Colonic mucosa (tissue), 4 donors: ENCODE data around the gene LYZL2. TPM values are rescaled to one million over a fixed set of nuclear protein-coding genes. Genes with fewer than 3 reads are reported as not detected.
"Not testable (repeated sequence)": the region's sequence is repeated elsewhere in the genome, so short reads cannot be mapped to it uniquely, and the experiment has no call there.

Experiments
- DNase-seq: peaks from one replicate; pipeline ENCODE4 v3.0.0-alpha.2; 2020
- H3K27ac ChIP-seq: fragments of 200-600 bp; one replicate; pipeline ENCODE4 v1.8.0; 2021
- H3K27me3 ChIP-seq: fragments of 200-600 bp; one replicate; pipeline ENCODE4 v1.8.0; 2021
- H3K36me3 ChIP-seq: fragments of 200-600 bp; one replicate; pipeline ENCODE4 v1.8.0; 2021
- H3K4me1 ChIP-seq: fragments of 200-600 bp; one replicate; pipeline ENCODE4 v1.8.0; 2021; ENCODE audit warnings: mild to moderate bottlenecking
- H3K4me3 ChIP-seq: fragments of 200-600 bp; one replicate; pipeline ENCODE4 v1.8.0; 2021
- H3K9ac ChIP-seq, 2 donors: one replicate each; pipeline ENCODE4 v1.7.0; 2013; ENCODE audit warnings: control low read depth in 2 of 2, low read depth in 2 of 2, low read length in 2 of 2
- H3K9me3 ChIP-seq: fragments of 200-600 bp; one replicate; pipeline ENCODE4 v1.8.0; 2021
- intact Hi-C: fragments of 100-400 bp; cut with DNase I; formaldehyde crosslinking; loops from one replicate; pipeline ENCODE4 v1.14.1; 2022
- total RNA-seq, 2 donors: library from RNA; stranded (reverse); fragmentation: NEBNext Ultra II Directional in 1 of 2; extraction: Animal tissue kit (Norgen Biotek cat#: 25700) in 1 of 2; gene quantifications; one replicate each; pipeline ENCODE4 v1.2.1, GENCODE V29; 2021
- TF ChIP-seq, protein P1 (sequence below): fragments of 200-600 bp; IDR thresholded peaks from one replicate; pipeline ENCODE4 v1.8.0; 2022; ENCODE audit warnings: antibody characterized with exemption, mild to moderate bottlenecking
- donor health status: healthy.
- donor health status: DM: no; HTN: no; CAD: no.
- donor health status: DM: no; HTN: no; CAD: no.

Gene LYZL2
- total RNA-seq, 2 donors from 2014 or later = not detected

DNA sequence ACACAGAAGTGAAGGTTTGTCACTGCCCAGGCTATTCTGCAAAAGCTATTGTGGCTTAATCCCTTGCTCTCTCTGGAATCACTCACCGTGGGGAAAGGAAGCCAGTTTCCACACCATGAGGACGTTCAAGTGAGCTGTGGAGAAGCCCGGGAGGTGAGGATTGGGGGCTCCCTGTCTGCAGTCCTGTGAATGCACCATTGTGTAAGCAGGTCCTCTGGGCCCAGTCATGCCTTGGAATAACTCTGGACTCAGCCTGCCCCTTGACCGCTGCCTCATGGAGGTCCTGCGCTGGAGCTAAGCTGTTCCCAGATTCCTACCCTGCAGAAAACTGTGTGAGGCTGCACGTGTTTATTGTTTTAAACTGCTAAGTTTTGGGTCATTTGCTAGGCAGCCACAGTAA is 33.5 kb downstream of the LYZL2 start:
- Histone ChIP-seq H3K4me3 (no peak overlapping the region), H3K4me1 (no peaks in the 10 kb centered on the region)
- TF ChIP-seq, protein P1, sequence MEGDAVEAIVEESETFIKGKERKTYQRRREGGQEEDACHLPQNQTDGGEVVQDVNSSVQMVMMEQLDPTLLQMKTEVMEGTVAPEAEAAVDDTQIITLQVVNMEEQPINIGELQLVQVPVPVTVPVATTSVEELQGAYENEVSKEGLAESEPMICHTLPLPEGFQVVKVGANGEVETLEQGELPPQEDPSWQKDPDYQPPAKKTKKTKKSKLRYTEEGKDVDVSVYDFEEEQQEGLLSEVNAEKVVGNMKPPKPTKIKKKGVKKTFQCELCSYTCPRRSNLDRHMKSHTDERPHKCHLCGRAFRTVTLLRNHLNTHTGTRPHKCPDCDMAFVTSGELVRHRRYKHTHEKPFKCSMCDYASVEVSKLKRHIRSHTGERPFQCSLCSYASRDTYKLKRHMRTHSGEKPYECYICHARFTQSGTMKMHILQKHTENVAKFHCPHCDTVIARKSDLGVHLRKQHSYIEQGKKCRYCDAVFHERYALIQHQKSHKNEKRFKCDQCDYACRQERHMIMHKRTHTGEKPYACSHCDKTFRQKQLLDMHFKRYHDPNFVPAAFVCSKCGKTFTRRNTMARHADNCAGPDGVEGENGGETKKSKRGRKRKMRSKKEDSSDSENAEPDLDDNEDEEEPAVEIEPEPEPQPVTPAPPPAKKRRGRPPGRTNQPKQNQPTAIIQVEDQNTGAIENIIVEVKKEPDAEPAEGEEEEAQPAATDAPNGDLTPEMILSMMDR = no peak

DNA sequence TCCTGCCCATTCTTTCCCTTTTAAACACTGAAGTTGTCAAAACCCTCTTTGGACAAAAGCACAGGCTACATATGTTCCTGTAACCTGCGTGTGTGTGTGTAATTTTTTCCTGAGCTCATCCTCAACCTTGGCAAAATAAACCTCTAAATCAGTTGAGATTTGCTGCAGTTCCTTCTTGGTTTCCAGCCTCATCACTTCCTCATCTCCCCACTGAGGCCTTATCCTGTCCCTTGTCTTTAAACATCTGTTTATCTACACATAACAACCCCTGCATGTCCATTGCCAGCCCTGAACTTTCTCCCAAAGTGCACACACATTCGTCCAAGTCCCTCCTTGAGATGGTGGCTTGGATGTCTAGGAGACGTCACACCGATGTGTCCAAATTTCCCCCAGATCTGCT is 35.5 kb downstream of the LYZL2 start:
- no peaks in the 10 kb centered on the region for H3K9me3 ChIP-seq
- TF ChIP-seq, protein P1 = no peak
- H3K9ac ChIP-seq = no peak overlapping the region
- H3K4me3 ChIP-seq = no peak overlapping the region
- no peak overlapping the region for H3K27ac ChIP-seq
- no peaks in the 10 kb centered on the region for H3K4me1 ChIP-seq
- H3K27me3 ChIP-seq = no peaks in the 10 kb centered on the region
- no peak for DNase-seq
- no peaks in the 10 kb centered on the region for H3K36me3 ChIP-seq
- intact Hi-C loops = no loop called here

More for the DNA sequence above, 33.5 kb downstream of the LYZL2 start:
- intact Hi-C loops = no loop called here
- Histone ChIP-seq H3K9me3 (no peaks in the 10 kb centered on the region), H3K36me3 (no peaks in the 10 kb centered on the region), H3K27ac (no peak overlapping the region), H3K27me3 (no peaks in the 10 kb centered on the region), H3K9ac (no peak overlapping the region)
- DNase-seq = no peak

DNA sequence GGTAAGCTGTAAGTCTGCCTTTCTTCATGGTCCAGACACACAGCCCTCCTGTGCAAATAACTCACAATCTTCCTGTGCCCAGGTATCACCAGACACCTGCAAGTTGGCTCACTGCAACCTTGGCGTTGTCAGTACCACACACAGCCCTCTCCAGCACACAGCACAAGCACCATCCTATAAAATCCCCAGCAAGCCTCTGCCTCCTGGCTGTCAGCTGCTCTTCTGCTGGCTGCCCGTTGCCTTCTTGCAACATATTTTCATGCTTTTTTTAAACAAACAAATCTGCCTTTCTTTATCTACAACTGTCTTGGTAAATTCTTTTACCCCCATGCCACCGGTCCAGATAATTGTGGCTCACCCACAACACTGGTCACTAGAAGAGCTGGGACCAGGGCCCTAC is 36.8 kb downstream of the LYZL2 start:
- DNase-seq, H3K4me3 ChIP-seq, intact Hi-C loops, H3K27ac ChIP-seq, H3K9ac ChIP-seq, H3K4me1 ChIP-seq, H3K36me3 ChIP-seq, H3K27me3 ChIP-seq, H3K9me3 ChIP-seq: not testable (repeated sequence)

DNA sequence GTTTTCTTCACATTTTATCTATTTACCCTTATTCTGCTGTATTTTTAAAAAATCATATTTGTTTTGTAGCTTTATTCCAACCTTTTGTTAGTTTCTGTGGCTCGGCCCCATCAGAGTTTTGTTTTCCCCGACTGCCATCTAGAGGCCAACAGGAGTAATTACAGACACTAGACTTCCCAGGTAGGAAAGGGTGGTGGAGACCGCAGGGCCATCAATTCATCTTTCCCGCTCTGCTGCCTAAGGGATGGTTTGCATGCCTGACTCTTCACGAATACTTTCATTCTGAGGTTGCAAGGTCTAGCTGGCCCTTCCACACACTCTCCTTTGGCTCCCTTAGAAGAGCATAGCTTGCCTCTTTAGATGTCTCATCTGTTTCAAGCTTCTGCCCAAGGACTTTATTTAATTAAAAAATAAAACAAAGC is 38.3 kb downstream of the LYZL2 start:
- Histone ChIP-seq H3K27me3 (no peaks in the 10 kb centered on the region), H3K27ac (no peak overlapping the region), H3K36me3 (no peaks in the 10 kb centered on the region), H3K9me3 (no peaks in the 10 kb centered on the region), H3K9ac (no peak overlapping the region), H3K4me3 (no peak overlapping the region), H3K4me1 (peaks cover 4% of the 10 kb centered on the region)
- TF ChIP-seq, protein P1 = peak; percentile 73
- peak; percentile 56 for DNase-seq
- intact Hi-C loops = loop anchor here (2.0 kb wide), 1 partner anchor 198 kb away; no protein-coding TSS in a partner anchor

DNA sequence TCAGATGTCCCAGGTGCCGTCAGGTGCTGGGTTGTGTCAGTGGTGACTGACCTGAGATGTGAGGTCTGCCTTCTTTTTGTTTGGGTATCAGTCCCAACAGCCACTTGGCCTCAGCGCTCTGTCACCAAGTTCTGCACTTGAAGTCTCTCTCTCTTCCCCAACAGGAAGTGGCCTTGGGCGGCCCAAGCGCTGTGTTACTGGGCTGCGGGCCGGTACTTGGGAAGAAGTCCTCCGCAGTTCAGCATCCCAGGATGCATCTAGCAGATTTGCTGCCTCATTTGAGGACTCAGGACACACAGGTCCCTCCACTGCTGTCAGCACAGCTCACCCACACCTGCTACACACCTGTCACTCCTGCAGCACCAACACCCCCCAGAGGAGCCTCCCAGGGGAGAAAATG is 40.1 kb downstream of the LYZL2 start:
- Histone ChIP-seq H3K9me3 (no peaks in the 10 kb centered on the region), H3K9ac (no peak overlapping the region), H3K36me3 (no peaks in the 10 kb centered on the region), H3K4me1 (peaks cover 4% of the 10 kb centered on the region), H3K27me3 (no peaks in the 10 kb centered on the region), H3K27ac (no peak overlapping the region), H3K4me3 (no peak overlapping the region)
- TF ChIP-seq, protein P1 = no peak
- intact Hi-C loops = loop anchor here (5.0 to 10.0 kb wide), 2 partner anchors 37 to 55 kb away; no protein-coding TSS in a partner anchor
- DNase-seq = no peak

DNA sequence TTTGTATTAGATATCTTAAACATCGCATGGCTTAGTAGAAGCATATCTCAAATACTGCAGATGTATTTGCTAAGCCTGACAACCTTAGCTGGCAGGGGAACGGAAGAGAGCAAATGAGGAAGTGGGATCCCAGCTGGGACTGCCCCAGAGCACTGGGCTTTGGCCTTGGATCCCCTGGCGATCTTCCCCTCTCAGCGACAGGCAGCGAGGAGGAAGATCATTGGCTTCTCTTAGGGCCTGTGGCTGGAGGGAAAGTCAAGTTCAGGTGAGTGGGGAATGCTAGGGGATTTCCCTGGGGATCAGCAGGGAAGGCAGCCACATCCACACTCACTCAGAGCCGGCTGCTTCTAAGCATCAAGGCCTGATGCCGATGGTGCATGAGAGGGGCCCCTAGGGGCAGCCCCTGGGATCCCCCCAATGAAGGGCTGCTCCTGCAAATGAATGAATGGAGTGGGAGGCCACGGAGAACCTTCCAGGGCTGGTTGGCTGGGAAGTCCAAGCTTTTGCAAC is 42.0 kb downstream of the LYZL2 start:
- no peak overlapping the region for H3K4me3 ChIP-seq
- peaks cover 11% of the 10 kb centered on the region for H3K4me1 ChIP-seq
- TF ChIP-seq, protein P1 = no peak
- intact Hi-C loops = loop anchor here (5.0 to 10.0 kb wide), 2 partner anchors 35 to 53 kb away; no protein-coding TSS in a partner anchor
- H3K36me3 ChIP-seq = no peaks in the 10 kb centered on the region
- no peak overlapping the region for H3K9ac ChIP-seq
- peak overlapping the region; percentile 18 for H3K27ac ChIP-seq
- peak; percentile 65 for DNase-seq
- no peaks in the 10 kb centered on the region for H3K27me3 ChIP-seq
- no peaks in the 10 kb centered on the region for H3K9me3 ChIP-seq
